Measurements from ENCODE around the gene MATN3. TPM values are rescaled to one million over a fixed set of nuclear protein-coding genes. Genes with fewer than 3 reads are reported as not detected.
A peak's percentile ranks its signal among the peaks of the same experiment; 100 is the strongest.

Gene MATN3
- total and polyA plus RNA-seq, 2 of the 13 experiments (the other 11 are each of a cell fraction or from before 2014, with no cell fraction given): 36.1 to 208 TPM

GRCh38 chr2:20044778-20045177 is 32.3 kb upstream of the MATN3 start:
- ChIA-PET POLR2A (interaction anchor here (1.5 to 1.6 kb wide), 3 partner anchors 17 to 180 kb away, joined by 3 to 5 read pairs (median 5); partner anchors contain the start of gene SDC1), CTCF (ENCODE audit: low intra/inter-chr PET ratio, low total read pairs) (no interaction called here)
- H3K27me3 ChIP-seq (ENCODE audit: control insufficient read depth in 1 of 2, insufficient read depth in 2 of 2, low read length in 2 of 2): no peaks in the 10 kb centered on the region
- FAIRE-seq (no peak), ATAC-seq (no peak), DNase-seq (ENCODE audit: low spot score) (no peak)
- TF ChIP-seq ZNF121 (CRISPR knock-in tag; IDR thresholded peaks at IDR 0.05) (peak; percentile 83), KDM1A (CRISPR knock-in tag; IDR thresholded peaks at IDR 0.05) (no peak)
- 95% methylated on average over 4 of the region's 4 CpGs for WGBS (ENCODE audit: low lambda C conversion rate)
- H3K4me3 ChIP-seq (replicated peaks in 1 of 3; ENCODE audit: insufficient read depth in 1 of 3, low read depth in 2 of 3, low read length in 3 of 3): no peak overlapping the region
- intact Hi-C loops (cut with micrococcal nuclease; ENCODE audit: unreplicated experiment): no loop called here
- no peak overlapping the region for H3K9ac ChIP-seq (ENCODE audit: insufficient read depth, low read depth, low read length)
- H3K4me1 ChIP-seq (ENCODE audit: insufficient read depth, low read length): peaks cover 62% of the 10 kb centered on the region
- H3K27ac ChIP-seq (ENCODE audit: extremely low read length, insufficient read depth, low read length): no peak overlapping the region
- H3K9me3 ChIP-seq (ENCODE audit: low read length): no peaks in the 10 kb centered on the region
- no peak overlapping the region for H3K4me2 ChIP-seq (ENCODE audit: low read depth, low read length)
- H3K36me3 ChIP-seq (replicated peaks in 1 of 2; ENCODE audit: control insufficient read depth in 1 of 2, insufficient read depth in 2 of 2, low read length in 2 of 2): peaks cover 10 to 29% of the 10 kb centered on the region in 2 experiments; a peak in 4 of 5 replicates
- in situ Hi-C loops (cut with HindIII; ENCODE audit: extremely low pct_ligation_motif_present, low pct_unique_long_range_greater_than_20kb): no loop called here
- no peak overlapping the region for H2AFZ ChIP-seq (ENCODE audit: low read length)
- peaks cover 94% of the 10 kb centered on the region for H3K79me2 ChIP-seq (ENCODE audit: insufficient read depth, low read length)
- peaks cover 67% of the 10 kb centered on the region for H4K20me1 ChIP-seq (ENCODE audit: insufficient read depth, low read length)
- no TSS peak for BruUV-seq (replicated peaks)

GRCh38 chr2:20042531-20042930 is 30.1 kb upstream of the MATN3 start:
- Histone ChIP-seq H3K27me3 (ENCODE audit: control insufficient read depth in 1 of 2, insufficient read depth in 2 of 2, low read length in 2 of 2) (no peaks in the 10 kb centered on the region), H3K4me3 (replicated peaks in 1 of 3; ENCODE audit: insufficient read depth in 1 of 3, low read depth in 2 of 3, low read length in 3 of 3) (no peak overlapping the region), H3K9me3 (ENCODE audit: low read length) (no peaks in the 10 kb centered on the region), H3K27ac (ENCODE audit: extremely low read length, insufficient read depth, low read length) (no peak overlapping the region), H3K79me2 (ENCODE audit: insufficient read depth, low read length) (peaks cover 77% of the 10 kb centered on the region), H2AFZ (ENCODE audit: low read length) (no peak overlapping the region), H3K4me2 (ENCODE audit: low read depth, low read length) (no peak overlapping the region), H3K9ac (ENCODE audit: insufficient read depth, low read depth, low read length) (no peak overlapping the region), H3K4me1 (ENCODE audit: insufficient read depth, low read length) (peaks cover 40% of the 10 kb centered on the region), H3K36me3 (replicated peaks in 1 of 2; ENCODE audit: control insufficient read depth in 1 of 2, insufficient read depth in 2 of 2, low read length in 2 of 2) (peaks cover 21 to 51% of the 10 kb centered on the region in 2 experiments), H4K20me1 (ENCODE audit: insufficient read depth, low read length) (peaks cover 45% of the 10 kb centered on the region)
- no TSS peak for BruUV-seq (replicated peaks)
- ChIA-PET CTCF (ENCODE audit: low intra/inter-chr PET ratio, low total read pairs) (no interaction called here), POLR2A (interaction anchor here (0.7 to 2.1 kb wide), 2 partner anchors 10 to 28 kb away, joined by 3 to 13 read pairs; partner anchors contain the start of gene LAPTM4A)
- ATAC-seq (no peak), FAIRE-seq (no peak), DNase-seq (ENCODE audit: low spot score) (no peak)
- 51% methylated on average over 2 of the region's 2 CpGs for WGBS (ENCODE audit: low lambda C conversion rate)
- in situ Hi-C loops (cut with HindIII; ENCODE audit: extremely low pct_ligation_motif_present, low pct_unique_long_range_greater_than_20kb): no loop called here
- intact Hi-C loops (cut with micrococcal nuclease; ENCODE audit: unreplicated experiment): no loop called here
- TF ChIP-seq ZNF329 (CRISPR knock-in tag; IDR thresholded peaks at IDR 0.05; ENCODE audit: low read depth): no peak
- no peak for TF ChIP-seq ISL2 (CRISPR knock-in tag; IDR thresholded peaks at IDR 0.05)
- no peak for TF ChIP-seq ZNF644 (CRISPR knock-in tag; IDR thresholded peaks at IDR 0.05; ENCODE audit: low read depth)
- TF ChIP-seq ZXDC (CRISPR knock-in tag; IDR thresholded peaks at IDR 0.05): no peak
- no peak for TF ChIP-seq ZNF879 (CRISPR knock-in tag; IDR thresholded peaks at IDR 0.05)
- TF ChIP-seq BRD4 (CRISPR knock-in tag; IDR thresholded peaks at IDR 0.05): no peak
- TF ChIP-seq FOXM1 (CRISPR knock-in tag; IDR thresholded peaks at IDR 0.05): no peak
- TF ChIP-seq JUNB (CRISPR knock-in tag; IDR thresholded peaks at IDR 0.05; ENCODE audit: borderline replicate concordance): no peak
- no peak for TF ChIP-seq HDAC1 (CRISPR knock-in tag; IDR thresholded peaks at IDR 0.05)
- no peak for TF ChIP-seq HMGA1 (CRISPR knock-in tag; conservative IDR thresholded peaks at IDR 0.05)
- TF ChIP-seq ZNF503 (CRISPR knock-in tag; IDR thresholded peaks at IDR 0.05): no peak
- no peak for TF ChIP-seq ZNF777 (CRISPR knock-in tag; IDR thresholded peaks at IDR 0.05)
- TF ChIP-seq FOXO4 (CRISPR knock-in tag; conservative IDR thresholded peaks at IDR 0.05): no peak

Data from HepG2 (cell line).